HepG2 (cell line): ENCODE measurements around the gene DAAM1.

ENCODE experiments used
- CTCF ChIP-seq: sonication (generic); formaldehyde crosslinking; IDR thresholded peaks from 2 replicates; pipeline ENCODE4 v1.5.0; 2020; ENCODE audit warnings: mild to moderate bottlenecking, missing genetic modification reagents, moderate library complexity
- EP300 ChIP-seq, 3 experiments: sonication (generic) in 1 of 3; formaldehyde crosslinking in 1 of 3; IDR thresholded peaks; 2 replicates each; pipeline versions ENCODE4 v1.5.1 to v1.6.1; 2011 to 2020; ENCODE audit warnings: low read depth in 2 of 3, low read length in 2 of 3, borderline replicate concordance in 1 of 3, improper control_type of control experiment in 1 of 3, mild to moderate bottlenecking in 1 of 3, missing genetic modification reagents in 1 of 3, moderate library complexity in 1 of 3
- NFE2L1 ChIP-seq: sonication (generic); formaldehyde crosslinking; IDR thresholded peaks from 2 replicates; pipeline ENCODE4 v1.4.0; 2020; ENCODE audit warnings: missing genetic modification reagents, mild to moderate bottlenecking, borderline replicate concordance
- ZNF276 ChIP-seq: sonication (generic); formaldehyde crosslinking; IDR thresholded peaks from 2 replicates; pipeline ENCODE4 v1.4.0; 2020; ENCODE audit warnings: mild to moderate bottlenecking, low read depth, missing genetic modification reagents
- ZNF343 ChIP-seq: sonication (generic); formaldehyde crosslinking; IDR thresholded peaks from 2 replicates; pipeline ENCODE4 v1.4.0; 2020; ENCODE audit warnings: mild to moderate bottlenecking, missing genetic modification reagents
- ZNF615 ChIP-seq: sonication (generic); formaldehyde crosslinking; IDR thresholded peaks from 2 replicates; pipeline ENCODE4 v1.5.0; 2020; ENCODE audit warnings: mild to moderate bottlenecking, missing genetic modification reagents, borderline replicate concordance

- no peak for TF ChIP-seq ZNF276 (CRISPR knock-in tag)
- TF ChIP-seq NFE2L1 (CRISPR knock-in tag): no peak
- no peak for TF ChIP-seq CTCF (CRISPR knock-in tag)
- TF ChIP-seq EP300 (IDR thresholded peaks at IDR 0.05; ENCODE audit: low read depth in 2 of 2, low read length in 2 of 2): no peak
- TF ChIP-seq EP300 (CRISPR knock-in tag; IDR thresholded peaks at IDR 0.05; ENCODE audit: borderline replicate concordance): no peak
- no peak for TF ChIP-seq ZNF343 (CRISPR knock-in tag)
- TF ChIP-seq ZNF615: no peak
These were observed 41.4 kb downstream of the DAAM1 start for GRCh38 chr14:59229653-59230406.
